Activated T-helper 9 cell treated with anti-CD3 and anti-CD28 coated beads, Interleukin-2, amount 50 U/mL, for 16 hours (primary cell): Measurements from ENCODE around the gene CYFIP2.

Experiments
- DNase-seq: peaks from one replicate; pipeline ENCODE4 v3.0.0-alpha.2; 2020; ENCODE audit warnings: low read depth

CYFIP2 gene

GRCh38 chr5:157326440-157327005 lies 60.6 kb downstream of the CYFIP2 start:
- no peak for DNase-seq

GRCh38 chr5:157327771-157328170 lies 61.8 kb downstream of the CYFIP2 start:
- no peak for DNase-seq

GRCh38 chr5:157328277-157328912 lies 62.5 kb downstream of the CYFIP2 start:
- no peak for DNase-seq

- no peak for DNase-seq
Observed at GRCh38 chr5:157331807-157332206, 65.9 kb downstream of the CYFIP2 start.

- no peak for DNase-seq
Observed at GRCh38 chr5:157335534-157336422, 69.9 kb downstream of the CYFIP2 start.

- DNase-seq, result no peak
Observed at GRCh38 chr5:157336423-157336744, 70.5 kb downstream of the CYFIP2 start.

GRCh38 chr5:157339409-157339808 lies 73.5 kb downstream of the CYFIP2 start:
- no peak for DNase-seq

- DNase-seq, result no peak
Observed at GRCh38 chr5:157342822-157343402, 77.0 kb downstream of the CYFIP2 start.

GRCh38 chr5:157343842-157344790 lies 78.2 kb downstream of the CYFIP2 start:
- DNase-seq, result no peak

GRCh38 chr5:157345067-157345466 lies 79.1 kb downstream of the CYFIP2 start:
- DNase-seq, result no peak

- no peak for DNase-seq
Observed at GRCh38 chr5:157345485-157345884, 79.6 kb downstream of the CYFIP2 start.

- DNase-seq, result no peak
Observed at GRCh38 chr5:157347301-157348048, 81.6 kb downstream of the CYFIP2 start.

GRCh38 chr5:157348049-157348400 lies 82.1 kb downstream of the CYFIP2 start:
- DNase-seq, result no peak

- DNase-seq, result no peak
Observed at GRCh38 chr5:157350939-157351801, 85.2 kb downstream of the CYFIP2 start.

GRCh38 chr5:157351802-157352092 lies 85.8 kb downstream of the CYFIP2 start:
- DNase-seq, result no peak

GRCh38 chr5:157352756-157353340 lies 86.9 kb downstream of the CYFIP2 start:
- no peak for DNase-seq

- no peak for DNase-seq
Observed at GRCh38 chr5:157354800-157355199, 88.9 kb downstream of the CYFIP2 start.

GRCh38 chr5:157356576-157356975 lies 90.7 kb downstream of the CYFIP2 start:
- DNase-seq, result no peak

- DNase-seq, result no peak
Observed at GRCh38 chr5:157357823-157358222, 91.9 kb downstream of the CYFIP2 start.

GRCh38 chr5:157358871-157359270 lies 92.9 kb downstream of the CYFIP2 start:
- DNase-seq, result no peak
